ENCODE results near the gene MBP.

- TF ChIP-seq CTCF (IDR thresholded peaks at IDR 0.05; ENCODE audit: extremely low read depth in 1 of 2, insufficient read depth in 1 of 2, low read depth in 1 of 2, low read length in 2 of 2) (no peak), POLR2A (IDR thresholded peaks at IDR 0.05; ENCODE audit: low read depth, low read length) (no peak), EZH2 (IDR thresholded peaks at IDR 0.05; ENCODE audit: borderline replicate concordance, low read depth, low read length, severe bottlenecking) (no peak), GATA2 (IDR thresholded peaks at IDR 0.05; ENCODE audit: insufficient read depth, insufficient read length, low read depth, low read length) (no peak), POLR2AphosphoS5 (IDR thresholded peaks at IDR 0.05; ENCODE audit: insufficient read depth, low read depth, low read length) (no peak), MAX (IDR thresholded peaks at IDR 0.05; ENCODE audit: insufficient read depth, insufficient read length) (no peak), JUN (IDR thresholded peaks at IDR 0.05; ENCODE audit: borderline replicate concordance, insufficient read depth, insufficient read length, low read depth) (no peak), MYC (IDR thresholded peaks at IDR 0.05; ENCODE audit: low read depth, low read length) (no peak)
These were observed 160.3 kb downstream of the MBP start for GRCh38 chr18:76972241-76972640.

Measured in endothelial cell of umbilical vein (primary cell).